HPDE6-E6E7 (cell line): ENCODE data around the gene CHRNA1.
A peak's percentile ranks its signal among the peaks of the same experiment; 100 is the strongest.

Experiments
- DNase-seq: peaks from one replicate; pipeline ENCODE4 v3.0.0; 2011; ENCODE audit warnings: missing footprints; ENCODE audit errors: extremely low spot score

CHRNA1 gene

DNA sequence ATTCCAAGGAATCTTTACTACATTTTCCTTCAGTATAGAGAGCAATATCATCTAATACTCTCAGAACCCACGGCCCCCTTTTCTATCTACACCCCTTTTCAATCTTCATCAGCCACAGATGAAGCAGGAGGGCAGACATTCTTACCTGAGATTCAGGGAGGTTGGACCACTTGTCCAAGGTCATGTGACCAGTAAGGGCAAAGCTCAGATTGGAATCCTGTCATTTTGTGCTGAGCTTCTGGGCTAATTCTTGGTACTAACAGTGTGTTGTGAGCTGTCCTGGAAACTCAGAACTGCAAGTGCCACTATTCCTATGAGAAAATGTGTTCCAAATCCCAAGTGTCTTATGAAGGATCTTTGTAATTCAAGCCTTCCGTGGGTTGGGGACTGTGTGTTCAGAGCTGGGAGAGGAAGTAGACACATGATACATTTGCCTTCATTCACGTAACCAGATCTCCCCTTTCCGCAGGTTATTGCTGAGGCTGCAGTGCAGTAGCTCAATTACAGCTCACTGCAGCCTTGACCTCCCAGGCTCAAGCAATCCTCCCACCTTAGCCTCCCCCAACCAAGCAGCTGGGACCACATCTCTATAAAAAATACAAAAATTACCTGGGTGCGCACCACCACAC lies 3.3 kb downstream of the CHRNA1 start:
- no peak for DNase-seq

- DNase-seq = no peak
Measured at GRCh38 chr2:174759381-174760065, 4.7 kb downstream of the CHRNA1 start.

DNA sequence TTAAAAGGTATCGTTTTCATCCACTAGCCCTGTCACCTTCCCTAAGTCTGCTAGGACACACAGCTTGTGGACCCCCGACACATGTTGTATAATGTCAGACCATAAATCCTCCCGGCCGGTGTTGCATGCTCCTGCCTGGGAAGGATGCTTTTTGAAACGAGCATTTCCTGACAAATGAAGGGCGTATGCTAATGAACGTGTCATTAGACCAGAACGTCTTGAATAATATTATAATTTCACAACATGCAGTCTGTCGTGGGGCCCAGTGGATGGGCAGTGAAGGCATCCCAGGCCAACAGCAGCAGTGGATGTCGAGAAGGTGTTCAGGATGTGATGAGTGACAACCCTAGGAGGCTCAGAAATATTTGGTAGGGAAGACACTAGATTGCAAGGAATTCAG lies 7.5 kb downstream of the CHRNA1 start:
- DNase-seq = no peak

GRCh38 chr2:174753038-174753633 lies 11.1 kb downstream of the CHRNA1 start:
- no peak for DNase-seq

- no peak for DNase-seq
Measured at GRCh38 chr2:174752403-174753037, 11.8 kb downstream of the CHRNA1 start.

- no peak for DNase-seq
Measured at GRCh38 chr2:174750923-174751441, 13.3 kb downstream of the CHRNA1 start.

DNA sequence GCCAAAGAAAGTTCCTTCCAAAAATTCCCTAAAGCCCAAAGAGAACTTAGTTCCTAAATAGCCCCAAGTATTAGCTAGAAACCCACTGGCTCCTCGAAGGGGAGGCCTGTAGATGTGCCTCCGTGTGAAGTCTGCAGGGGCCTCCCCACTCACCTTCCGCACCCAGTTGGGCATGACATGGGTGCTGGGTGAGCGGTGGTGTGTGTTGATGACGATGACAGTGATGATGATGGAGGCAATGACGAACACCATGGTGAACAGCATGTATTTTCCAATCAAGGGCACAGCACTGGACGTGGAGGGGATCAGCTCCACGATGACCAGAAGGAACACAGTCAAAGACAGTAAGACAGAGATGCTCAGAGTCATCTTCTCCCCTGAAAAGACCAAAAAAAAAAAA lies 14.5 kb downstream of the CHRNA1 start:
- DNase-seq = no peak

- peak; percentile 71 for DNase-seq
Measured at GRCh38 chr2:174748948-174749347, 15.3 kb downstream of the CHRNA1 start.

DNA sequence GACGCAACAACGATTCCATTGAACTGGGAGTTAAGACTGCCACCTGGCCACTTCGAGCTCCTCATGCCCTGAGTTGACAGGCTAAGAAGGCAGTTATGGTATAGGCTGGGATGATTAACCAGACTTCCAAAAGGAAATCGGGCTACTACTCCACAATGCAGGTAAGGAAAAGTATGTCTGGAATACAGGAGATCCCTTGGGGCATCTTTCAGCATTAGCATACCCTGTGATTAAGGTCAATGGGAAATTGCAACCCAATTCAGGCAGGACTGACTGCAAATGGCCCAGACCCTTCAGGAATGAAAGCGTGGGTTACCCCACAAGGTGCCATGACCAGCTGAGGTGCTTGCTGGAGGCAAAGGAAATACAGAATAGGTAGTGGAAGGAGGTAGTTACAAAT lies 19.1 kb downstream of the CHRNA1 start:
- no peak for DNase-seq

DNA sequence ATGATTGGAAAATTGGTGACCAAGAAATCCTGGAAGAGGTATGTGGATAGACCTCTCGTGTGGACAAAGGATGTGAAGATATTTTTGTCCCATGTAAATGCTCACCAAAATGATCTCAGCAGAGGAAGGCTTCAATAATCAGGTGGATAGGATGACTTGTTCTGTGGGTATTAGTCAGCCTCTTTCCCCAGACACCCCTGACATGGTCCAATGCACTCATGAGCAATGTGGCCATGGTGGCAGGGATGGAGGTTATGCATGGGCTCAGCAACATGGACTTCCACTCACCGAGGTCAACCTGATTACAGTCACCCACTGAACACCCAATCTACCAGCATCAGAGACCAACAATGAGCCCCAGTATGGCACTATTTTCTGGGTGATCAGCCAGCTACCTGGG lies 20.2 kb downstream of the CHRNA1 start:
- DNase-seq = no peak

- no peak for DNase-seq
Measured at GRCh38 chr2:174740721-174741120, 23.6 kb downstream of the CHRNA1 start.

DNA sequence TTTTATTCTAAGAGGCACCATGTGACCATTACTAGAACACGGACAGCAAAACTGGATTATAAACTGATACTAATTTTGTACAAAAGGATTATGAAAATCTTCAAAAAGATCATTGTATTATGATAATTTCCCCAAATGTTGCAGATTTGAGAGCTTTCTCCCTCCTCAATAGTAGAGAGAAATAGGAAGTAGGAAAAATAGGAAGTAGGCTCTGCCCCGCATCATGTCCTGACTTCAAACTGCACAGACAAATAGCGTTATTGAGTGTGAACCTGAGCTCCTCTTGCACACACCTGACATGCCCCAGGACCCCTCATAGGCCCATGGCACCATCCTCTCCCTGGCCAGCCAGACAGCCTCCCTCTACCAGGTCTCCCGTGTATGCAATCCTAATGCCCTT lies 25.4 kb downstream of the CHRNA1 start:
- no peak for DNase-seq

GRCh38 chr2:174731546-174731945 lies 32.7 kb downstream of the CHRNA1 start:
- no peak for DNase-seq

DNA sequence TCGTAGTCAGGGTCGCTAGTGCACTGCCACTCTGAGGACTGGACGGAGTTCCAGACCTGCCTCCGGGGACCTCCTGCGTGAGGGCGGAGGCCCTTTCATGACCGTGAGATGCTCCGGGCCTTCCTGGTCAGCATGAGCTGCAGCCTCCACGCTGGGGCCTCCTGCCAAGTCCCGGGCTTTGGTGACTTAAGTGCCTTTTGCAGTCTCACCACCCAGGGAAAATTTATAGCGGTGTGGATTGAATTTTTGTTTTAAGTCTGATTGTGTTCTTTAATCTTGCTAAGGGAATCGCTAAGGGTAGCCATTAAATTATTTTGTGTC lies 33.6 kb downstream of the CHRNA1 start:
- DNase-seq = no peak

DNA sequence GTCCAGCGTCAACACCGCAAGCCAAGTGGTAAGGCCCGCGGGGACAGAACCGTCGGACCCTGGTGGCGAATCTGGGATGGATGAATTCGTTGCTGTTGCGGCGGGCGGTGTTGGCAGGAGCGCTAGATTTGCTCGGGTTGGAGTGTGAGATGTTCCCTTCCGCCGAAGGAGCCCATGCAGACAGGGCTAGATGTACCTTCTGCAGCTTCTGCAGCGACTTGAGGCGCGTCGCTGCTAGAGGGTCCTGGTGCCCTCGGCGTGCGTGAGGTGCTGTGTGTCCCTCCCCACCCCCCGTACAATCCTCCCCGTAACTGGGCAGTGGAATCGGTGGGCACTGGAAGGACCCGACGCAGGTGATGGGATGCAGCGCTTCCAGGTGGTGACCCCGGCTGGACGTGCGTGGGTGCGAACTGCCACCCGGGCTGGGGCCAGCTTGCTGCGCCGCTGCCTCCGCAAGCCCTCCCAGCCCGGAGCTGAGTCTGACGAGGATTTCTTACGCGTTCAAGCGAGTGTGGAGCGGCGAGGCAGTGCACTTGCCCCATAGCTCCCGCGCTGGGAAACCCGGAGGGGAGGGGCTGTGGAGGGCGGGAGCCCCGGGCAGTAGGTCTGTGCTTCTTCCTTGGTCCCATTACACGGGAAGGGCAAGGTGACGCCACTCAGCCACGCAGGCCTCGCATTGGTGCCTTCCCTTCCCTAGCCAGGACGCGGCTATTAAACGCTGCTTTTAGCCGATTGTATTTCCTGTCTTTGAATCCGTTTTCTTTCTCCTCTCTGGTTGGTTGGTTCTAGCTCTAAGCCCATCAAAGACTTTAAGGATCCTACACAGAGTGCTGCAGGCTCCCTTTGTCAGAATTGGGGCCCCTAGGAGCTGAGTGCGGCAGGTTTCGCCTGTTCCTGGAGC lies 34.2 kb downstream of the CHRNA1 start:
- no peak for DNase-seq

DNA sequence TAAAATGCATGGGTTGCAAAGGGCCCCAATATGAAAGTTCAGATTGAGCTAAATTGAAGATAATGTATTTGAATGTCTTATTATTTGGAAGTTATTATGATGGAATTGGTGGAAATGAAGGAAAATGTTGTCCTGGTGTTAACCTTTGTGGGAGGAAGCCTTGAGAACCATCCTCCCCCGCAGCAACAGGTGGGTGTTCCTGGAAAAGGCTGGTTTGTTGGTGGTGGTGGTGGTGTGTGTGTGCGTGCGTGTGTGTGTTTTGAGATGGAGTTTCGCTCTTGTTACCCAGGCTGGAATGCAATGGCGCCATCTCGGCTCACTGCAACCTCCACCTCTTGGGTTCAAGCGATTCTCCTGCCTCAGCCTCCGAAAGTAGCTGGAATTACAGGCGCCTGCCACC lies 36.2 kb downstream of the CHRNA1 start:
- DNase-seq = no peak

DNA sequence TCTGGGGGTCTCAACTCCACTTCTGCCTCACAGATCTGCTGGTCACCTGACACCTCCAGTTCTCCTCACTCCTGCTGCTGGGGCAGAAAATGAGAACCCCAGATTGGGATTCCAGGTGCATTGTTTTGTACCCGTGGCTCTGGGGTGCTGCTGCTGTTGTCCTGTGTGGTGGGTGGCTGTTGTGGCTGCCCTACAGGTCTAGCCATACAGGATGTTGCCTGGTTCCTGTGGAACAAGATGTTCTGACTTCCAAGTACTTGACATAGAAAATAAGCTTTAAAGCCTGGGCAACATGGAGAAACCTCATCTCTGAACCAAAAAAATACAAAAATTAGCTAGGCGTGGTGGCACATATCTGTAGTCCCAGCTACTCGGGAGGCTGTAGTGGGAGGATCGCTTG lies 38.1 kb downstream of the CHRNA1 start:
- DNase-seq = no peak

DNA sequence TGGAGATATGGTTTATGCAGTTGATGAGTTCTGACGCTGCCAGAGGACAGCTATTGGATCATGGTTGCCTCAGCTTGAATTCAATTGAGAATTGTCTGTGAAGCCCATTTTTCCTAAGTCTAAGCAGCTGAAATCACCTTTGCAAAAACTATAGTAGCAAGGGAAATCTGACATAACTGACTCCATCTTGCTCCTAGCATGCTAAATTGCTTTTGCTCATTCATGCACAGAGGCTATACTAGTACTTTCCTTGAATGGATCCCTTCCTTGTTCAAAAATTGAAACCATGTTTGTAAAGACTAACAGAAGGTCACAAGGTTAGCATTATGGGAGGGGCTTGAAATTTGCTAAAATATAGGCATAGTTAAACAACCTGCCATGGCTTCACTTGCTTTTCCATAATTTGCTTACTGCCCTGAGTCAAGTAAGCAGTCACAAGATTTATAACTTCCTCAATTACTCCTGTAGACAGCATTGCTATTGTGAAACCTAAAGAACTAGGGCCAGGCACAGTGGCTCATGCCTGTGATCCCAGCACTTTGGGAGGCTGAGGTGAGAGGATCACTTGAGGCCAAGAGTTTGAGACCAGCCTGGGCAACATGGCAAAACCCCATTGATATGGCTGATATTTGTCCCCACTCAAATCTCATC lies 41.2 kb downstream of the CHRNA1 start:
- no peak for DNase-seq

GRCh38 chr2:174719016-174719415 lies 45.3 kb downstream of the CHRNA1 start:
- no peak for DNase-seq

- DNase-seq = no peak
Measured at GRCh38 chr2:174718591-174718990, 45.7 kb downstream of the CHRNA1 start.

DNA sequence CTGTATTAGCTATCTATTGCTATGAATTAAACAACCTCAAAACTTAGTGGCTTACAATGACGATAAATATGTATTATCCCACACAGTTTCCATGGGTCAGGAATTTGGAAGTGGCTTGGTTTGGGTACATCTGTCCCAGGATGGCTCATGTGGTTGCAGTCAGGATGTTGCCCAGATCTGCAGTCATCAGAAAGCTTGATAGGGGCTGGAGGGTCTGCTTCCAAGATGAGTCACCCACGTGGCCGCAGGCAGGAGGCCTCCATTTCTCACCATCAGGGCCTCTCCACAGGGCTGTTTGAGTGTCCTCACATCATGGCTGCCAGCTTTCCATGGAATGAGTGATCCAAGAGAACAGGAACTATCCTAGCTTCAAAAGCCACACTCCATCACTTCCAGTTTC lies 46.4 kb downstream of the CHRNA1 start:
- no peak for DNase-seq
